WTC11 (cell line): ENCODE data around the gene MRPS18A. TPM values are rescaled to one million over a fixed set of nuclear protein-coding genes. Genes with fewer than 3 reads are reported as not detected.

Experiments used
- ATAC-seq: fragments of 200-7000 bp; cut with Tn5 transposase; 2 replicates; pipeline ENCODE4 v1.10.0; 2021; ENCODE audit warnings: mild to moderate bottlenecking, moderate library complexity
- CTCF ChIA-PET: fragments of 300-600 bp; sonication (Branson Sonifier 250); formaldehyde crosslinking; loops from one replicate; lab custom pipeline; 2021; ENCODE audit warnings: antibody characterized with exemption; lab: Charles Lee
- POLR2A ChIA-PET: fragments of 350-600 bp; sonication (Branson Sonifier 250); formaldehyde crosslinking; loops from one replicate; lab custom pipeline; 2021; ENCODE audit warnings: antibody characterized with exemption; lab: Charles Lee
- DNase-seq: peaks from one replicate; pipeline ENCODE4 v3.0.0; 2021; ENCODE audit warnings: low spot score
- H3K27ac Mint-ChIP-seq: 2 replicates; pipeline ENCODE4 v1.8.0; 2021; ENCODE audit warnings: mixed read lengths
- H3K27me3 Mint-ChIP-seq: 2 replicates; pipeline ENCODE4 v1.8.0; 2021; ENCODE audit warnings: low read depth, mild to moderate bottlenecking, moderate library complexity, mixed read lengths
- H3K36me3 Mint-ChIP-seq: 2 replicates; pipeline ENCODE4 v1.8.0; 2021; ENCODE audit warnings: mixed read lengths
- H3K4me1 Mint-ChIP-seq: 2 replicates; pipeline ENCODE4 v1.8.0; 2022; ENCODE audit warnings: mixed read lengths
- H3K4me3 Mint-ChIP-seq: 2 replicates; pipeline ENCODE4 v1.8.0; 2021; ENCODE audit warnings: mild to moderate bottlenecking, moderate library complexity, mixed read lengths
- H3K9me3 Mint-ChIP-seq: 2 replicates; pipeline ENCODE4 v1.8.0; 2021; ENCODE audit warnings: mixed read lengths
- CBFB ChIP-seq: sonication (generic); formaldehyde crosslinking; IDR thresholded peaks from 2 replicates; pipeline ENCODE4 v1.8.1; 2022; ENCODE audit warnings: mild to moderate bottlenecking, low read depth, missing genetic modification reagents
- CREM ChIP-seq: sonication (generic); formaldehyde crosslinking; IDR thresholded peaks from 2 replicates; pipeline ENCODE4 v1.8.1; 2022; ENCODE audit warnings: mild to moderate bottlenecking, missing genetic modification reagents, moderate library complexity
- FOXP1 ChIP-seq: sonication (generic); formaldehyde crosslinking; IDR thresholded peaks from 2 replicates; pipeline ENCODE4 v1.8.0; 2022; ENCODE audit warnings: missing genetic modification reagents, mild to moderate bottlenecking, moderate library complexity, borderline replicate concordance
- GABPB1 ChIP-seq: sonication (generic); formaldehyde crosslinking; IDR thresholded peaks from 2 replicates; pipeline ENCODE4 v1.8.1; 2023; ENCODE audit warnings: mild to moderate bottlenecking, missing genetic modification reagents
- NFATC4 ChIP-seq: fragments of 250-450 bp; sonication (Bioruptor Pico); IDR thresholded peaks from 2 replicates; pipeline ENCODE4 v1.9.0; 2021; ENCODE audit warnings: mild to moderate bottlenecking
- NFE2L1 ChIP-seq: sonication (generic); formaldehyde crosslinking; IDR thresholded peaks from 2 replicates; pipeline ENCODE4 v1.8.1; 2023; ENCODE audit warnings: missing genetic modification reagents
- SMAD3 ChIP-seq: sonication (generic); formaldehyde crosslinking; IDR thresholded peaks from 2 replicates; pipeline ENCODE4 v1.8.0; 2022; ENCODE audit warnings: missing genetic modification reagents, mild to moderate bottlenecking, borderline replicate concordance
- SP1 ChIP-seq: sonication (generic); formaldehyde crosslinking; conservative IDR thresholded peaks from 2 replicates; pipeline ENCODE4 v1.8.1; 2022; ENCODE audit warnings: missing genetic modification reagents
- TEAD1 ChIP-seq: sonication (generic); formaldehyde crosslinking; IDR thresholded peaks from 2 replicates; pipeline ENCODE4 v1.8.0; 2022; ENCODE audit warnings: mild to moderate bottlenecking, missing genetic modification reagents
- USF1 ChIP-seq: sonication (generic); formaldehyde crosslinking; IDR thresholded peaks from 2 replicates; pipeline ENCODE4 v1.8.0; 2022; ENCODE audit warnings: mild to moderate bottlenecking, missing genetic modification reagents
- ZNF138 ChIP-seq: sonication (generic); formaldehyde crosslinking; conservative IDR thresholded peaks from 2 replicates; pipeline ENCODE4 v1.8.1; 2022; ENCODE audit warnings: mild to moderate bottlenecking, moderate library complexity, missing genetic modification reagents
- ZNF671 ChIP-seq: fragments of 250-450 bp; sonication (Bioruptor Pico); IDR thresholded peaks from 2 replicates; pipeline ENCODE4 v1.8.0; 2021; ENCODE audit warnings: mild to moderate bottlenecking
- total RNA-seq: library from RNA; stranded (reverse); gene quantifications from 3 replicates; pipeline ENCODE4 v1.2.3, GENCODE V29; 2021
- TF ChIP-seq, protein P1 (sequence below): sonication (generic); formaldehyde crosslinking; IDR thresholded peaks from 2 replicates; pipeline ENCODE4 v1.8.0; 2023; ENCODE audit warnings: mild to moderate bottlenecking, missing genetic modification reagents
- TF ChIP-seq, protein P2 (sequence below): fragments of 250-450 bp; sonication (Bioruptor Pico); IDR thresholded peaks from 2 replicates; pipeline ENCODE4 v2.1.2; 2022; ENCODE audit warnings: mild to moderate bottlenecking, moderate library complexity
- TF ChIP-seq, protein P3 (sequence below): sonication (generic); formaldehyde crosslinking; conservative IDR thresholded peaks from 2 replicates; pipeline ENCODE4 v1.8.1; 2023; ENCODE audit warnings: mild to moderate bottlenecking, low read depth, missing genetic modification reagents, moderate library complexity
- TF ChIP-seq, protein P4 (sequence below): sonication (generic); formaldehyde crosslinking; IDR thresholded peaks from 2 replicates; pipeline ENCODE4 v1.8.1; 2022; ENCODE audit warnings: low read depth, mild to moderate bottlenecking, moderate library complexity, missing genetic modification reagents, borderline replicate concordance
- TF ChIP-seq, protein P5 (sequence below): sonication (generic); formaldehyde crosslinking; IDR thresholded peaks from 2 replicates; pipeline ENCODE4 v1.8.0; 2023; ENCODE audit warnings: missing genetic modification reagents
- TF ChIP-seq, protein P6 (sequence below): fragments of 250-450 bp; sonication (Bioruptor Pico); IDR thresholded peaks from 2 replicates; pipeline ENCODE4 v1.8.0; 2021; ENCODE audit warnings: mild to moderate bottlenecking

MRPS18A gene
- total RNA-seq, 1 experiment from 2014 or later, result 61.6 TPM

- TF ChIP-seq, protein P1, sequence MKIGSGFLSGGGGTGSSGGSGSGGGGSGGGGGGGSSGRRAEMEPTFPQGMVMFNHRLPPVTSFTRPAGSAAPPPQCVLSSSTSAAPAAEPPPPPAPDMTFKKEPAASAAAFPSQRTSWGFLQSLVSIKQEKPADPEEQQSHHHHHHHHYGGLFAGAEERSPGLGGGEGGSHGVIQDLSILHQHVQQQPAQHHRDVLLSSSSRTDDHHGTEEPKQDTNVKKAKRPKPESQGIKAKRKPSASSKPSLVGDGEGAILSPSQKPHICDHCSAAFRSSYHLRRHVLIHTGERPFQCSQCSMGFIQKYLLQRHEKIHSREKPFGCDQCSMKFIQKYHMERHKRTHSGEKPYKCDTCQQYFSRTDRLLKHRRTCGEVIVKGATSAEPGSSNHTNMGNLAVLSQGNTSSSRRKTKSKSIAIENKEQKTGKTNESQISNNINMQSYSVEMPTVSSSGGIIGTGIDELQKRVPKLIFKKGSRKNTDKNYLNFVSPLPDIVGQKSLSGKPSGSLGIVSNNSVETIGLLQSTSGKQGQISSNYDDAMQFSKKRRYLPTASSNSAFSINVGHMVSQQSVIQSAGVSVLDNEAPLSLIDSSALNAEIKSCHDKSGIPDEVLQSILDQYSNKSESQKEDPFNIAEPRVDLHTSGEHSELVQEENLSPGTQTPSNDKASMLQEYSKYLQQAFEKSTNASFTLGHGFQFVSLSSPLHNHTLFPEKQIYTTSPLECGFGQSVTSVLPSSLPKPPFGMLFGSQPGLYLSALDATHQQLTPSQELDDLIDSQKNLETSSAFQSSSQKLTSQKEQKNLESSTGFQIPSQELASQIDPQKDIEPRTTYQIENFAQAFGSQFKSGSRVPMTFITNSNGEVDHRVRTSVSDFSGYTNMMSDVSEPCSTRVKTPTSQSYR (CRISPR knock-in tag), result no peak
- TF ChIP-seq CREM (no peak), TEAD1 (peak; percentile 31; the same call in 1 of the 2 replicates), SP1 (no peak), ZNF671 (CRISPR knock-in tag) (peak; percentile 72; the same call in 1 of the 2 replicates)
- TF ChIP-seq, protein P2, sequence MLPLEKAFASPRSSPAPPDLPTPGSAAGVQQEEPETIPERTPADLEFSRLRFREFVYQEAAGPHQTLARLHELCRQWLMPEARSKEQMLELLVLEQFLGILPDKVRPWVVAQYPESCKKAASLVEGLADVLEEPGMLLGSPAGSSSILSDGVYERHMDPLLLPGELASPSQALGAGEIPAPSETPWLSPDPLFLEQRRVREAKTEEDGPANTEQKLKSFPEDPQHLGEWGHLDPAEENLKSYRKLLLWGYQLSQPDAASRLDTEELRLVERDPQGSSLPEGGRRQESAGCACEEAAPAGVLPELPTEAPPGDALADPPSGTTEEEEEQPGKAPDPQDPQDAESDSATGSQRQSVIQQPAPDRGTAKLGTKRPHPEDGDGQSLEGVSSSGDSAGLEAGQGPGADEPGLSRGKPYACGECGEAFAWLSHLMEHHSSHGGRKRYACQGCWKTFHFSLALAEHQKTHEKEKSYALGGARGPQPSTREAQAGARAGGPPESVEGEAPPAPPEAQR, result no peak
- TF ChIP-seq, protein P3, sequence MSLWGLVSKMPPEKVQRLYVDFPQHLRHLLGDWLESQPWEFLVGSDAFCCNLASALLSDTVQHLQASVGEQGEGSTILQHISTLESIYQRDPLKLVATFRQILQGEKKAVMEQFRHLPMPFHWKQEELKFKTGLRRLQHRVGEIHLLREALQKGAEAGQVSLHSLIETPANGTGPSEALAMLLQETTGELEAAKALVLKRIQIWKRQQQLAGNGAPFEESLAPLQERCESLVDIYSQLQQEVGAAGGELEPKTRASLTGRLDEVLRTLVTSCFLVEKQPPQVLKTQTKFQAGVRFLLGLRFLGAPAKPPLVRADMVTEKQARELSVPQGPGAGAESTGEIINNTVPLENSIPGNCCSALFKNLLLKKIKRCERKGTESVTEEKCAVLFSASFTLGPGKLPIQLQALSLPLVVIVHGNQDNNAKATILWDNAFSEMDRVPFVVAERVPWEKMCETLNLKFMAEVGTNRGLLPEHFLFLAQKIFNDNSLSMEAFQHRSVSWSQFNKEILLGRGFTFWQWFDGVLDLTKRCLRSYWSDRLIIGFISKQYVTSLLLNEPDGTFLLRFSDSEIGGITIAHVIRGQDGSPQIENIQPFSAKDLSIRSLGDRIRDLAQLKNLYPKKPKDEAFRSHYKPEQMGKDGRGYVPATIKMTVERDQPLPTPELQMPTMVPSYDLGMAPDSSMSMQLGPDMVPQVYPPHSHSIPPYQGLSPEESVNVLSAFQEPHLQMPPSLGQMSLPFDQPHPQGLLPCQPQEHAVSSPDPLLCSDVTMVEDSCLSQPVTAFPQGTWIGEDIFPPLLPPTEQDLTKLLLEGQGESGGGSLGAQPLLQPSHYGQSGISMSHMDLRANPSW (CRISPR knock-in tag), result no peak
- TF ChIP-seq, protein P4, sequence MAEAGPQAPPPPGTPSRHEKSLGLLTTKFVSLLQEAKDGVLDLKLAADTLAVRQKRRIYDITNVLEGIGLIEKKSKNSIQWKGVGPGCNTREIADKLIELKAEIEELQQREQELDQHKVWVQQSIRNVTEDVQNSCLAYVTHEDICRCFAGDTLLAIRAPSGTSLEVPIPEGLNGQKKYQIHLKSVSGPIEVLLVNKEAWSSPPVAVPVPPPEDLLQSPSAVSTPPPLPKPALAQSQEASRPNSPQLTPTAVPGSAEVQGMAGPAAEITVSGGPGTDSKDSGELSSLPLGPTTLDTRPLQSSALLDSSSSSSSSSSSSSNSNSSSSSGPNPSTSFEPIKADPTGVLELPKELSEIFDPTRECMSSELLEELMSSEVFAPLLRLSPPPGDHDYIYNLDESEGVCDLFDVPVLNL, result no peak
- TF ChIP-seq, all 79 proteins: peak for 11
Measured at GRCh38 chr6:43667245-43668150, 20.1 kb downstream of the MRPS18A start (continued).

GRCh38 chr6:43666196-43666920 lies 21.2 kb downstream of the MRPS18A start:
- peaks cover 10% of the 10 kb centered on the region; the same call in 1 of the 2 replicates for H3K36me3 Mint-ChIP-seq
- ChIA-PET CTCF (interaction anchor here (0.6 to 7.0 kb wide), 25 partner anchors 18 to 435 kb away, joined by 3 to 68 read pairs (median 8); partner anchors contain the start of genes GTPBP2, MRPS18A, RSPH9 and VEGFA), POLR2A (interaction anchor here (1.1 to 2.8 kb wide), 2 partner anchors 13 to 104 kb away, joined by 3 to 12 read pairs; partner anchors contain the start of gene VEGFA)
- ATAC-seq (no peak), DNase-seq (no peak)
- H3K27ac Mint-ChIP-seq, result no peak overlapping the region
- H3K4me3 Mint-ChIP-seq, result no peak overlapping the region
- H3K9me3 Mint-ChIP-seq, result no peaks in the 10 kb centered on the region
- peaks cover 36% of the 10 kb centered on the region for H3K4me1 Mint-ChIP-seq
- H3K27me3 Mint-ChIP-seq, result peaks cover 12% of the 10 kb centered on the region
- TF ChIP-seq USF1 (CRISPR knock-in tag), result no peak
- TF ChIP-seq SMAD3 (CRISPR knock-in tag), result no peak
- TF ChIP-seq GABPB1 (CRISPR knock-in tag), result no peak
- no peak for TF ChIP-seq FOXP1 (CRISPR knock-in tag)
- no peak for TF ChIP-seq CBFB (CRISPR knock-in tag)
- TF ChIP-seq, protein P4, result no peak
- TF ChIP-seq, protein P5, sequence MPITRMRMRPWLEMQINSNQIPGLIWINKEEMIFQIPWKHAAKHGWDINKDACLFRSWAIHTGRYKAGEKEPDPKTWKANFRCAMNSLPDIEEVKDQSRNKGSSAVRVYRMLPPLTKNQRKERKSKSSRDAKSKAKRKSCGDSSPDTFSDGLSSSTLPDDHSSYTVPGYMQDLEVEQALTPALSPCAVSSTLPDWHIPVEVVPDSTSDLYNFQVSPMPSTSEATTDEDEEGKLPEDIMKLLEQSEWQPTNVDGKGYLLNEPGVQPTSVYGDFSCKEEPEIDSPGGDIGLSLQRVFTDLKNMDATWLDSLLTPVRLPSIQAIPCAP (CRISPR knock-in tag), result no peak
- TF ChIP-seq NFE2L1 (CRISPR knock-in tag), result no peak
- TF ChIP-seq ZNF138 (CRISPR knock-in tag), result no peak
- TF ChIP-seq NFATC4, result no peak
- TF ChIP-seq, protein P6, sequence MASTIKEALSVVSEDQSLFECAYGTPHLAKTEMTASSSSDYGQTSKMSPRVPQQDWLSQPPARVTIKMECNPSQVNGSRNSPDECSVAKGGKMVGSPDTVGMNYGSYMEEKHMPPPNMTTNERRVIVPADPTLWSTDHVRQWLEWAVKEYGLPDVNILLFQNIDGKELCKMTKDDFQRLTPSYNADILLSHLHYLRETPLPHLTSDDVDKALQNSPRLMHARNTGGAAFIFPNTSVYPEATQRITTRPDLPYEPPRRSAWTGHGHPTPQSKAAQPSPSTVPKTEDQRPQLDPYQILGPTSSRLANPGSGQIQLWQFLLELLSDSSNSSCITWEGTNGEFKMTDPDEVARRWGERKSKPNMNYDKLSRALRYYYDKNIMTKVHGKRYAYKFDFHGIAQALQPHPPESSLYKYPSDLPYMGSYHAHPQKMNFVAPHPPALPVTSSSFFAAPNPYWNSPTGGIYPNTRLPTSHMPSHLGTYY (CRISPR knock-in tag), result no peak
